Epithelial cell of proximal tubule (primary cell): ENCODE measurements around the gene AMD1. TPM values are rescaled to one million over a fixed set of nuclear protein-coding genes. Genes with fewer than 3 reads are reported as not detected.

Experiments
- DNase-seq: peaks from one replicate; pipeline ENCODE4 v3.0.0-alpha.2; 2011; ENCODE audit warnings: low read depth
- H3K4me3 ChIP-seq: 2 replicates; pipeline ENCODE4 v1.5.1; 2011; ENCODE audit warnings: low read depth, mild to moderate bottlenecking, low read length
- total RNA-seq: library from RNA; depleted of rRNA; stranded (reverse); fragments of >200 nt; gene quantifications from 2 replicates; pipeline ENCODE4 v1.2.3, GENCODE V29; 2015
- TF ChIP-seq, protein P1 (sequence below): conservative IDR thresholded peaks from 2 replicates; pipeline ENCODE4 v1.5.1; 2012; ENCODE audit warnings: low read depth, mild to moderate bottlenecking, low read length

AMD1 gene
- total RNA-seq, 1 donor from 2014 or later, result 50.4 TPM

DNA sequence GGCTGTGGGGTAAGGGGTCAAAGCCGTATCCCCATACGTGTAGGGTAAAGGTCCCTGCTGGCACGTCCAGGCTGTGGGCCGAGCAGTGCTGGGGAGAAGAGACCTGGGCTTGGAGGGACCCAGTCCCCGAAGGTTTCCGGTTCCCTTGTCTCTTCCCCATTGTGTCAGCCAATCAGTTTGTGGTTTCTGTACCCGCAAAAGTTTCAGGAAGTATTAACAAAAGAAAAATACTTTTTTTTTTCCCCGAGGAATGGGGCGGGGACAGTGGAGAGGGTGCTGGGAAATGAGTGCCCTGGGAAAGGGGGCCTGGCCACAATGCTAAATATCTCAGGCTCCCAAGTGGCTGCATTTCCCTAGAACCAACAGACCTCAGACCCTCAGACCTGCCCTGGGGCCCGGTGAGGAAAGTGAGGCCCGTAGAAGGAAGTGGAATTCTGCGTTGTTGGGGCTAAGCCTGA is 15.2 kb upstream of the AMD1 start:
- no peak overlapping the region for H3K4me3 ChIP-seq
- no peak for DNase-seq
- TF ChIP-seq, protein P1, sequence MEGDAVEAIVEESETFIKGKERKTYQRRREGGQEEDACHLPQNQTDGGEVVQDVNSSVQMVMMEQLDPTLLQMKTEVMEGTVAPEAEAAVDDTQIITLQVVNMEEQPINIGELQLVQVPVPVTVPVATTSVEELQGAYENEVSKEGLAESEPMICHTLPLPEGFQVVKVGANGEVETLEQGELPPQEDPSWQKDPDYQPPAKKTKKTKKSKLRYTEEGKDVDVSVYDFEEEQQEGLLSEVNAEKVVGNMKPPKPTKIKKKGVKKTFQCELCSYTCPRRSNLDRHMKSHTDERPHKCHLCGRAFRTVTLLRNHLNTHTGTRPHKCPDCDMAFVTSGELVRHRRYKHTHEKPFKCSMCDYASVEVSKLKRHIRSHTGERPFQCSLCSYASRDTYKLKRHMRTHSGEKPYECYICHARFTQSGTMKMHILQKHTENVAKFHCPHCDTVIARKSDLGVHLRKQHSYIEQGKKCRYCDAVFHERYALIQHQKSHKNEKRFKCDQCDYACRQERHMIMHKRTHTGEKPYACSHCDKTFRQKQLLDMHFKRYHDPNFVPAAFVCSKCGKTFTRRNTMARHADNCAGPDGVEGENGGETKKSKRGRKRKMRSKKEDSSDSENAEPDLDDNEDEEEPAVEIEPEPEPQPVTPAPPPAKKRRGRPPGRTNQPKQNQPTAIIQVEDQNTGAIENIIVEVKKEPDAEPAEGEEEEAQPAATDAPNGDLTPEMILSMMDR, result no peak

DNA sequence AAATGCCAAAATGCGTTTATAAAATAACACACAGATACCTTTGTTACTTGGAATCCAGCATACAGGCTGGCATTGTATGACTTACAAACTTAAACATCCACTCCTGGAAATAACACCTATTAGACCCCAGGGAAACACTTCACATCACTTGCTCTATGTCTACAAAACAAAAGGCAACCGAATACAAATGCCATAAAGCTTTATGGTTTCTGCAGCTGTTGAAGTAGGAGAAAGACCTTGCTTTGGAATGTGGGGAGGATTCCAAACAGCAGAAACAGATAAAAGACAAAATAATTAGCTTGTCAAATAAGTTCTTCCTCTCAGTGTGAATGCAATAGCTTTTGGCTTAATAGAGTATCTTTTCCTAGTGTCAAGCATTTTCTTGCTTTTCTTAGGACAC is 9.8 kb upstream of the AMD1 start:
- H3K4me3 ChIP-seq, result no peak overlapping the region
- TF ChIP-seq, protein P1, result no peak
- DNase-seq, result no peak

DNA sequence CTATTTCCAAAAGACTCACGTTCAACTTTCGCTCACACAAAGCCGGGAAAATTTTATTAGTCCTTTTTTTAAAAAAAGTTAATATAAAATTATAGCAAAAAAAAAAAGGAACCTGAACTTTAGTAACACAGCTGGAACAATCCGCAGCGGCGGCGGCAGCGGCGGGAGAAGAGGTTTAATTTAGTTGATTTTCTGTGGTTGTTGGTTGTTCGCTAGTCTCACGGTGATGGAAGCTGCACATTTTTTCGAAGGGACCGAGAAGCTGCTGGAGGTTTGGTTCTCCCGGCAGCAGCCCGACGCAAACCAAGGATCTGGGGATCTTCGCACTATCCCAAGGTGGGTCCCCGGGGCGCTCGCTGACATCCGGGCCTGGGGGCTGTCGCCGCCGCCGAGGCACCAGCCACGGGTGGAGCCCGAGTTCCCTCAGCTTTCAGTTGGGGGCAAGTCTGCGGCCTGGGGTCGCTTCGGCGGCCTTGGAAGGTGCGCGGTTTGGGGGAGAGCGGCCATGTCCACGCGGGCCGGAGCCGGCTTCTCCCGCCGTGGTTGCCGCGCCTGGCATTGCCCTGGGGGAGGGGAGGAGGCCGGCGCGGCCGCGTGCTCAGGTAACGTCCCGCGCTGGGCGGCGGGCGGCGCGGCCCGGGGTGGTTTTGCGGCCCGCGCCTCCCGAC is 429 bp downstream of the AMD1 start:
- peak overlapping the region; percentile 91 for H3K4me3 ChIP-seq
- TF ChIP-seq, protein P1, result no peak
- no peak for DNase-seq

DNA sequence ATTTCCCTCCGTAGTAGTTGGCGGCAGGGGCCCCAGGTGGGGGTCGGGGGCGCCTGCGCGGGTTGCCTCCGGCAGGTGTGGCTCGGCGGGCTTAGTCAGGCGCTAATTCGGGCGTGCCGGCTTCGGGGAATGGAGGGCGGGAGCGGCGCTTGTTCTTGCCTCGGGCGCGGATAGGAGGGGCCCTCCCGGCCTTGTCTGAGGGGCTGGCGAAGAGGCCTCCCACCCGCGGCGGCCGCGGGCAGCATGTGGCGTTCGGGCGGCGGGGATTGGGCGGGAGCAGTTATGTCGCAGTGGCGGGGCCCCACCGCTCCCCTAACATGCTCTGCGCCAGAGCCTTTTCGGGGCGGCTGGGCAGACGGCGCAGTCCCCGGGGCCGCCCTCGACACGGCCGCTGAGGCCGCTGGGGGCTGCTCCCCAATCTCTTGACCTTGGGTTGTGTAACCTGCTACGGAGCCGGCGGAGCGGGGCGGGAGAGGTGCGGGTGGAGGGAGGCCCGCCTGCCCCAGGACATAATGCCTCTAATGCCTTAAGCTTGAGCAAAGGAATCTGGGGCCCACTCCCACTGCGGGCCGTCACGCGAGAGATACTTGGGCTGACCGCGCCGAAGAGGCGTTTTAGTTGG is 1.1 kb downstream of the AMD1 start:
- DNase-seq, result no peak
- TF ChIP-seq, protein P1, result no peak
- H3K4me3 ChIP-seq, result peak overlapping the region; percentile 91

DNA sequence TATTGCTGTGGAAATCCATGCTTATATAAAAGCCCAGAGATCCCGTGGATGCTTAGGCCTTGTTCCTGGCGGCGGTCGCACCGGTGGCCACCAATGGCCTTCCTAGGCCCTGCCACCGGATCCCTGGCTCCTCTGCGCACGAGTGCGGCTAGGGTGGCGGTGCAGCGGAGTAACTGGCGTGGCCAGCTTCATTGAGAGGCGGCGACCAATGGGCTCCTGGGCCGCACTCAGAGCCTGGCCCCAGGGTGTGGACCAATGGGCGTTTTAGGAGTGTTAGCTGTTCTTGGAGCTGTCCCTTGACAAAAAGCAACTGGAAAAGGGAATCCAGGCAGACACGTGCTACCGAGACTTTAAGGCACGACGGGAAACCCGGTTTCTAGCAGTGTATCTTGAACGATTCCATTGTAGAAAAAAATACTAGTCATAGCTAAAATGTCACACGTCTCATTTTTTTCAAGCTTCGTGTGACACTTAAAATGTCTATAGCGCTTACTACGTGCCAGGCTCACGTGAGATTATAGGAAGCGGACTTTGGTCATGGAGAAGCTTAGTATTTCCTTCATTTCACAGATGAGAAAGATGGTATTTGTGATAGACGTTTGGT is 1.7 kb downstream of the AMD1 start:
- TF ChIP-seq, protein P1, result no peak
- H3K4me3 ChIP-seq, result peak overlapping the region; percentile 91

DNA sequence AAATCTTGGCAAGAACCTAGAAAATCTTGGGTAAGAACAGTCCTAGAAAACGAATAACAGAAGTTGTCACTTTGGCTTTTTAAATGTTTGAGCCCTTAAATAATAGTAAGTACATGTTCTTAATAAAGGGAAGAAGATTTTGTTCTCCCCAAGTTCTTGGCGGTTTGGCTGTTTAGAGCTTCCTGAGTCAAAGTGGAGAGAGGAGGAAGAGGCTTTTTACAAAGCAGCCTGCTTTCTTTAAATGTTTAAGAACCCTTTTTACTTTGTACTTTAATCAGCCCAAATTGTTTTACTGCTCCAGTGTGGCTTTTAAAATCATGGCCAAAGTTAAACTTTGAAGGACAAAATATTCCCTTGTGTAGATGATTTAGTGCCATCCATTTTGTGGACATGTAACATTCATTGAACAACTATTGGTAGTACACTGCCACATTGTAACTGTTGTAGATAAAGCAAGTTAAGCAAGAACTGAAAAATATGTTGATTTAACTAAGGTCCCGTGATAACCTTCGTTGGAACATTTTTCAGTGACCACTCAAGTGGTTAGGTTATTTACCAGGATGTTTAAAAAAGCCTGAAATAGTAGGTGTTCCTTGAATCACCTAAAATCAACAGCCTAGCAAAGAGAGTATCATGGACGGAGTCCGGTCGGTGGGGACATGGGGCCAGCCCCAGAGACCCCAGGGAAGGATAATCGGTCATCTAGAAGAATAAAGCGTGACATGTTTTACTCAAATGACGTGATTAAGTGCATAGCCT is 2.4 kb downstream of the AMD1 start:
- TF ChIP-seq, protein P1, result no peak
- no peak for DNase-seq
- peak overlapping the region; percentile 91 for H3K4me3 ChIP-seq

More for the DNA sequence above, 1.7 kb downstream of the AMD1 start:
- DNase-seq, result peak; percentile 37
